H1 (cell line): ENCODE data around the gene PPFIBP2. TPM values are rescaled to one million over a fixed set of nuclear protein-coding genes. Genes with fewer than 3 reads are reported as not detected.

Source experiments
- CTCF ChIA-PET: fragments of 300-600 bp; sonication (Branson Sonifier 250); formaldehyde crosslinking; loops from one replicate; lab custom pipeline; 2021; ENCODE audit not compliant: partially characterized antibody; lab: Charles Lee
- POLR2A ChIA-PET: fragments of 300-600 bp; sonication (Branson Sonifier 250); formaldehyde crosslinking; loops from one replicate; lab custom pipeline; 2021; ENCODE audit warnings: inconsistent platforms; ENCODE audit not compliant: partially characterized antibody; lab: Charles Lee
- DNase-seq, 2 experiments: peaks; one replicate each; pipeline versions ENCODE4 v3.0.0 to v3.0.0-alpha.2; 2010 to 2022; ENCODE audit warnings: low spot score in 2 of 2, low read depth in 1 of 2, mixed read lengths in 1 of 2
- FAIRE-seq: peaks from 2 replicates; lab custom pipeline; 2011; peaks lifted over from hg19 to GRCh38; lab: Jason Lieb, UNC
- H2AFZ ChIP-seq: 2 replicates; pipeline ENCODE4 v1.8.1; 2012; ENCODE audit warnings: low read length, inconsistent platforms
- H2AK5ac ChIP-seq: 2 replicates; pipeline ENCODE4 v1.6.1; 2013; ENCODE audit warnings: low read depth, low read length
- H2BK120ac ChIP-seq: replicated peaks from 2 replicates; pipeline ENCODE3; 2013; ENCODE audit warnings: low read depth, low read length, inconsistent platforms
- H2BK12ac ChIP-seq: 2 replicates; pipeline ENCODE4 v1.6.1; 2013; ENCODE audit warnings: low read depth, low read length
- H2BK15ac ChIP-seq: 2 replicates; pipeline ENCODE4 v1.6.1; 2013; ENCODE audit warnings: low read length
- H2BK20ac ChIP-seq: 2 replicates; pipeline ENCODE4 v1.6.1; 2013; ENCODE audit warnings: low read length
- H2BK5ac ChIP-seq: 2 replicates; pipeline ENCODE4 v1.6.1; 2013; ENCODE audit warnings: low read depth, low read length
- H3K14ac ChIP-seq: 2 replicates; pipeline ENCODE4 v1.6.1; 2013; ENCODE audit warnings: inconsistent platforms; ENCODE audit not compliant: insufficient read length
- H3K18ac ChIP-seq: 2 replicates; pipeline ENCODE4 v1.6.1; 2013; ENCODE audit warnings: low read length; ENCODE audit errors: extremely low read depth
- H3K23ac ChIP-seq: 2 replicates; pipeline ENCODE4 v1.6.1; 2013; ENCODE audit warnings: inconsistent platforms; ENCODE audit not compliant: insufficient read length
- H3K23me2 ChIP-seq: 2 replicates; pipeline ENCODE4 v1.6.1; 2013; ENCODE audit warnings: low read depth, low read length
- H3K27ac ChIP-seq: 2 replicates; pipeline ENCODE4 v1.6.1; 2011; ENCODE audit warnings: low read depth, low read length, inconsistent platforms
- H3K27me3 ChIP-seq, 4 experiments: replicated peaks in 1 of 4; 1 replicate in 1 of 4; 2 replicates in 3 of 4; pipeline versions ENCODE4 v1.6.1 to v1.8.1; 2011 to 2013; ENCODE audit warnings: low read length in 3 of 4, mild to moderate bottlenecking in 3 of 4, inconsistent platforms in 2 of 4, mixed read lengths in 2 of 4, moderate library complexity in 1 of 4; ENCODE audit not compliant: control insufficient read depth in 3 of 4, insufficient read depth in 3 of 4; ENCODE audit errors: extremely low read depth in 1 of 4
- H3K36me3 ChIP-seq, 4 experiments: 2 replicates each; pipeline versions ENCODE4 v1.6.1 to v1.8.1; 2011 to 2013; ENCODE audit warnings: mild to moderate bottlenecking in 4 of 4, low read length in 3 of 4, moderate library complexity in 2 of 4, control low read depth in 1 of 4, inconsistent platforms in 1 of 4; ENCODE audit not compliant: insufficient read depth in 4 of 4, control insufficient read depth in 2 of 4
- H3K4ac ChIP-seq: replicated peaks from 2 replicates; pipeline ENCODE3; 2013; ENCODE audit warnings: low read length, low read depth, mixed read lengths, inconsistent platforms; ENCODE audit not compliant: insufficient read length
- H3K4me1 ChIP-seq, 4 experiments: replicated peaks in 1 of 4; 1 replicate in 1 of 4; 2 replicates in 3 of 4; pipeline versions ENCODE4 v1.6.1 to v1.8.1; 2011 to 2013; ENCODE audit warnings: low read length in 3 of 4, inconsistent platforms in 2 of 4, mixed read lengths in 1 of 4; ENCODE audit not compliant: insufficient read depth in 4 of 4, control insufficient read depth in 3 of 4
- H3K4me2 ChIP-seq, 2 experiments: 2 replicates each; pipeline versions ENCODE4 v1.6.1 to v1.8.1; 2011 to 2013; ENCODE audit warnings: low read depth in 2 of 2, low read length in 2 of 2, control low read depth in 1 of 2, inconsistent platforms in 1 of 2, mild to moderate bottlenecking in 1 of 2; ENCODE audit not compliant: insufficient read depth in 1 of 2
- H3K4me3 ChIP-seq, 4 experiments: fragments of 200-600, 300-600 bp in 1 of 4; sonication (generic), shearing (Covaris generic), sonication (Bioruptor Twin) in 1 of 4; 2 replicates each; pipeline versions ENCODE4 v1.5.1 to v1.8.1; 2011 to 2016; ENCODE audit warnings: low read length in 4 of 4, low read depth in 3 of 4, control low read depth in 2 of 4, inconsistent platforms in 2 of 4, mild to moderate bottlenecking in 2 of 4, mixed read lengths in 1 of 4, moderate library complexity in 1 of 4; ENCODE audit not compliant: insufficient read depth in 2 of 4; ENCODE audit errors: extremely low read depth in 1 of 4
- H3K56ac ChIP-seq: replicated peaks from 2 replicates; pipeline ENCODE3; 2013; ENCODE audit warnings: low read depth, mild to moderate bottlenecking, mixed read lengths, low read length, inconsistent platforms; ENCODE audit not compliant: insufficient read length
- H3K79me1 ChIP-seq: 2 replicates; pipeline ENCODE4 v1.6.1; 2013; ENCODE audit warnings: low read depth, low read length, control low read depth
- H3K79me2 ChIP-seq, 2 experiments: 2 replicates each; pipeline versions ENCODE4 v1.6.1 to v1.8.1; 2012 to 2013; ENCODE audit warnings: low read length in 2 of 2, mild to moderate bottlenecking in 2 of 2, inconsistent platforms in 1 of 2; ENCODE audit not compliant: insufficient read depth in 2 of 2, control insufficient read depth in 1 of 2
- H3K9ac ChIP-seq, 4 experiments: replicated peaks in 1 of 4; 1 replicate in 1 of 4; 2 replicates in 3 of 4; pipeline versions ENCODE4 v1.6.1 to v1.8.1; 2011 to 2013; ENCODE audit warnings: low read depth in 3 of 4, low read length in 3 of 4, control low read depth in 2 of 4, mild to moderate bottlenecking in 2 of 4, moderate library complexity in 2 of 4, inconsistent platforms in 1 of 4; ENCODE audit errors: extremely low read depth in 1 of 4
- H3K9me3 ChIP-seq, 2 experiments: 2 replicates each; pipeline versions ENCODE4 v1.6.1 to v1.8.1; 2012 to 2013; ENCODE audit warnings: mild to moderate bottlenecking in 2 of 2, moderate library complexity in 2 of 2, control low read depth in 1 of 2, inconsistent platforms in 1 of 2, low read depth in 1 of 2, low read length in 1 of 2, mixed read lengths in 1 of 2; ENCODE audit not compliant: insufficient read depth in 2 of 2
- H4K20me1 ChIP-seq, 2 experiments: replicated peaks in 1 of 2; 2 replicates each; pipeline versions ENCODE3 to v1.8.1; 2011 to 2013; ENCODE audit warnings: inconsistent platforms in 2 of 2, low read length in 2 of 2, mild to moderate bottlenecking in 1 of 2; ENCODE audit not compliant: insufficient read depth in 2 of 2, control insufficient read depth in 1 of 2
- H4K5ac ChIP-seq: 2 replicates; pipeline ENCODE4 v1.6.1; 2013; ENCODE audit warnings: low read length, low read depth, mixed read lengths, inconsistent platforms; ENCODE audit not compliant: insufficient read length
- H4K8ac ChIP-seq: 2 replicates; pipeline ENCODE4 v1.8.0; 2013; ENCODE audit warnings: mild to moderate bottlenecking, moderate library complexity, low read length, inconsistent platforms; ENCODE audit not compliant: insufficient read depth; ENCODE audit errors: extremely low read depth
- H4K91ac ChIP-seq: replicated peaks from 2 replicates; pipeline ENCODE3; 2013; ENCODE audit warnings: low read length, mixed read lengths, inconsistent platforms; ENCODE audit not compliant: insufficient read length
- ASH2L ChIP-seq: fragments of 200-600, 300-600 bp; sonication (generic); IDR thresholded peaks from one replicate; pipeline ENCODE4 v1.7.1; 2017; ENCODE audit warnings: low read length
- ATF2 ChIP-seq: IDR thresholded peaks from 2 replicates; pipeline ENCODE4 v1.6.1; 2012; ENCODE audit warnings: low read length, inconsistent platforms
- CBX5 ChIP-seq: fragments of 300-800, 300-1000 bp; sonication (generic); IDR thresholded peaks from 2 replicates; pipeline ENCODE4 v1.7.1; 2016; ENCODE audit warnings: antibody characterized with exemption, low read length, low read depth
- EP300 ChIP-seq, 2 experiments: IDR thresholded peaks; 1 replicate in 1 of 2; 2 replicates in 1 of 2; pipeline ENCODE4 v1.6.1; 2011 to 2012; ENCODE audit warnings: low read depth in 2 of 2, low read length in 2 of 2, mild to moderate bottlenecking in 2 of 2, borderline replicate concordance in 1 of 2, inconsistent platforms in 1 of 2, moderate library complexity in 1 of 2
- HDAC6 ChIP-seq: IDR thresholded peaks from one replicate; pipeline ENCODE4 v1.7.1; 2012; ENCODE audit warnings: low read depth, mild to moderate bottlenecking, inconsistent platforms, low read length, moderate library complexity
- SIRT6 ChIP-seq: IDR thresholded peaks from one replicate; pipeline ENCODE4 v1.7.1; 2012; ENCODE audit warnings: low read length, inconsistent platforms
- SUZ12 ChIP-seq: fragments of 200-600 bp; sonication (generic); IDR thresholded peaks from 2 replicates; pipeline ENCODE4 v1.6.1; 2012; ENCODE audit warnings: mild to moderate bottlenecking, inconsistent platforms, low read length, moderate library complexity, mixed read lengths
- TAF1 ChIP-seq: IDR thresholded peaks from 2 replicates; pipeline ENCODE4 v1.6.1; 2011; ENCODE audit warnings: mild to moderate bottlenecking, low read depth, low read length
- USF2 ChIP-seq: IDR thresholded peaks from 2 replicates; pipeline ENCODE4 v1.6.1; 2011; ENCODE audit warnings: low read length, improper control_type of control experiment
- WGBS, 2 experiments: shearing (Covaris generic) in 1 of 2; methylation state at CpG; one replicate each; pipeline versions ENCODE4 v1.1.6 to v1.1.7; 2013 to 2015; ENCODE audit warnings: low lambda C conversion rate in 2 of 2, mixed read lengths in 2 of 2, inconsistent platforms in 1 of 2, low coverage in 1 of 2, missing lambda C conversion rate in 1 of 2; ENCODE audit not compliant: insufficient replicate concordance in 2 of 2, insufficient coverage in 1 of 2, insufficient read length in 1 of 2; ENCODE audit errors: extremely low coverage in 1 of 2, missing lambda C conversion rate in 1 of 2; 5-methylcytosine and 5-hydroxymethylcytosine counted together
- polyA plus RNA-seq, 7 experiments: library from polyadenylated mRNA; depleted of rRNA in 3 of 7; stranded (reverse) in 5 of 7; unstranded in 2 of 7; fragments of >200 nt in 5 of 7; fragments of 200-250 nt in 2 of 7; gene quantifications; 1 replicate in 5 of 7; 2 replicates in 1 of 7; 4 replicates in 1 of 7; pipeline versions ENCODE4 v1.2.1 to v1.2.3, GENCODE V29; 2011 to 2013; ENCODE audit warnings: missing spikeins in 2 of 7, mixed read lengths in 2 of 7
- total RNA-seq: library from RNA; stranded (reverse); fragmentation: NEBNext Ultra II Directional; extraction: Animal tissue kit (Norgen Biotek cat#: 25700); gene quantifications from 2 replicates; pipeline ENCODE4 v1.2.1, GENCODE V29; 2021

Gene PPFIBP2
- total and polyA plus RNA-seq, 2 of the 8 experiments (the other 6 are each of a cell fraction or from before 2014, with no cell fraction given), result 5.5 to 9.8 TPM

- Histone ChIP-seq H4K8ac (no peak overlapping the region), H3K4ac (no peak overlapping the region), H3K18ac (no peak overlapping the region), H3K4me3 (no peak overlapping the region), H3K4me1 (no peaks in the 10 kb centered on the region), H4K91ac (no peak overlapping the region), H4K20me1 (no peaks in the 10 kb centered on the region), H2AK5ac (no peak overlapping the region), H3K27me3 (peaks cover 0 to 1% (median 0%) of the 10 kb centered on the region in 4 experiments; a peak in 1 of 7 replicates), H3K4me2 (no peak overlapping the region), H3K14ac (no peak overlapping the region), H2BK5ac (no peak overlapping the region), H2BK120ac (no peak overlapping the region), H2AFZ (no peak overlapping the region), H2BK12ac (no peak overlapping the region), H2BK15ac (no peak overlapping the region), H3K23ac (no peak overlapping the region), H2BK20ac (no peak overlapping the region), H3K56ac (no peak overlapping the region), H3K9me3 (no peaks in the 10 kb centered on the region), H3K79me1 (no peaks in the 10 kb centered on the region), H3K36me3 (no peaks in the 10 kb centered on the region; a peak in 2 of 8 replicates), H4K5ac (no peak overlapping the region), H3K27ac (no peak overlapping the region), H3K9ac (no peak overlapping the region), H3K23me2 (no peaks in the 10 kb centered on the region), H3K79me2 (no peaks in the 10 kb centered on the region)
- WGBS, 2 experiments, result 86% methylated on average over 3 of the region's 3 CpGs; no CpG with 5 or more reads in 1 of the 2 experiments
- POLR2A ChIA-PET, result interaction anchor here (1.0 to 1.8 kb wide), 2 partner anchors 9 to 25 kb away, joined by 4 to 7 read pairs; partner anchors contain the start of gene CYB5R2
- no peak for DNase-seq
- CTCF ChIA-PET, result interaction anchor here (0.9 to 16.4 kb wide), 8 partner anchors 9 to 136 kb away, joined by 4 to 325 read pairs (median 6); no protein-coding TSS in a partner anchor
- FAIRE-seq, result no peak
- TF ChIP-seq ASH2L (no peak), SIRT6 (no peak), ATF2 (no peak), TAF1 (no peak), EP300 (IDR thresholded peaks at IDR 0.05; ENCODE audit: borderline replicate concordance in 1 of 2, low read depth in 2 of 2, low read length in 2 of 2) (no peak), CBX5 (no peak), SUZ12 (no peak), HDAC6 (no peak), USF2 (no peak)
Observed at GRCh38 chr11:7648264-7648663, 134.5 kb downstream of the PPFIBP2 start.
